Upper lobe of left lung (tissue), 6 donors: Measurements from ENCODE around the gene RAPGEF2. TPM values are rescaled to one million over a fixed set of nuclear protein-coding genes. Genes with fewer than 3 reads are reported as not detected.

Source experiments
- ATAC-seq, 2 donors: fragments of 200-7000 bp; cut with Tn5 transposase; one replicate each; pipeline ENCODE4 v1.9.1; 2022; ENCODE audit warnings: mild to moderate bottlenecking in 2 of 2, moderate library complexity in 2 of 2; ENCODE audit not compliant: low FRiP score in 2 of 2
- DNase-seq, 2 donors: peaks; one replicate each; pipeline ENCODE4 v3.0.0-alpha.2; 2019 to 2020
- H3K27ac ChIP-seq, 4 donors: fragments of 200-600 bp; sonication (generic); one replicate each; pipeline ENCODE4 v1.5.1; 2016 to 2019
- H3K27me3 ChIP-seq, 4 donors: fragments of 200-600 bp; sonication (generic); one replicate each; pipeline ENCODE4 v1.5.1; 2017 to 2019
- H3K36me3 ChIP-seq, 4 donors: fragments of 200-600 bp; sonication (generic); one replicate each; pipeline ENCODE4 v1.5.1; 2016 to 2019
- H3K4me1 ChIP-seq, 4 donors: fragments of 200-600 bp; sonication (generic); one replicate each; pipeline ENCODE4 v1.5.1; 2018 to 2019
- H3K4me3 ChIP-seq, 4 donors: fragments of 200-600 bp; sonication (generic); one replicate each; pipeline ENCODE4 v1.5.1; 2017 to 2019; ENCODE audit warnings: mild to moderate bottlenecking in 2 of 4, moderate library complexity in 1 of 4
- H3K9me3 ChIP-seq, 4 donors: fragments of 200-600 bp; sonication (generic); one replicate each; pipeline ENCODE4 v1.5.1; 2018 to 2019
- CTCF ChIP-seq, 6 experiments: fragments of 450-650 bp in 4 of 6; fragments of 200-600 bp in 2 of 6; sonication (generic) in 2 of 6; IDR thresholded peaks; one replicate each; pipeline ENCODE4 v1.5.1; 2016 to 2019; ENCODE audit warnings: antibody characterized with exemption in 6 of 6
- EP300 ChIP-seq, 4 donors: sonication (generic); formaldehyde crosslinking; IDR thresholded peaks; one replicate each; pipeline ENCODE4 v1.5.1; 2017; ENCODE audit warnings: antibody characterized with exemption in 4 of 4, control low read depth in 2 of 4
- POLR2A ChIP-seq, 4 donors: fragments of 450-650 bp; IDR thresholded peaks; one replicate each; pipeline ENCODE4 v1.5.1; 2016 to 2017; ENCODE audit warnings: antibody characterized with exemption in 4 of 4, mild to moderate bottlenecking in 2 of 4
- POLR2AphosphoS5 ChIP-seq, 2 donors: sonication (generic); formaldehyde crosslinking; IDR thresholded peaks; one replicate each; pipeline ENCODE4 v1.5.1; 2017; ENCODE audit warnings: antibody characterized with exemption in 2 of 2
- WGBS, 2 donors: methylation state at CpG; one replicate each; pipeline ENCODE4 v1.1.5; 2017 to 2018; 5-methylcytosine and 5-hydroxymethylcytosine counted together
- total RNA-seq, 6 donors: library from RNA; depleted of rRNA in 4 of 6; stranded (reverse); fragments of >200 nt in 4 of 6; gene quantifications; one replicate each; pipeline versions ENCODE4 v1.1.0 to v1.2.1, GENCODE V29; 2016 to 2021
- donor health status: DM: no; HTN: no; CAD: no; lungs with moderate emphysema.
- donor health status: DM: no; HTN: yes; CAD: no; lungs with severe emphysema.

The RAPGEF2 gene
- total RNA-seq, 6 donors from 2014 or later = 53.3 to 122 (median 66.3) TPM

DNA sequence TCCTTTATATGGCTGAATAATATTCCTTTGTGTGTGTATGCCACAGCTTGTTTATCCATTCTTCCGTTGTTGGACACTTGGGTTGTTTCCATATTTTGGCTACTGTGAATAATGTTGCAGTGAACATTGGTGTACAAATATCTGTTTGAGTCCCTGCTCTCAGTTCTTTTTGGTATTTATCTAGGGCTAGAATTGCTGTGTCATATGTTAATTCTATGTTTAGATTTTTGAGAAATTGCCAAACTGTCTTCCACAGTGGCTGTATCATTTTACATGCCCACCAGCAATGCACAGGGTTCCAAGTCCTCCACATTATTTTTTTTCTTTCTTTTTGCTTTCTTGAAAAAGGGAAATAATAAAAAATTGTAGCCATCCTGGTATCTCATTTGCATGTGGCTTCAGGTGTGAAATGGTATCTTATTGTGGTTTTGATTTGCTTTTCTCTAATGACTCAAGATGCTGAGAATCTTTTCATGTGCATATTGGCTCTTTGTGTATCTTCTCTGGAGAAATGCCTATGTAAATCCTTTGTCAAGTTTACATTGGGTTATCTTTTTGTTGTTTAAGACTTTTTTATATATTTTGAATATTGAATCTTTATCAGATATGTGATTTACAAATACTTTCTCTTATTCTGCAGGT is 129.7 kb downstream of the RAPGEF2 start:
- TF ChIP-seq CTCF (IDR thresholded peaks at IDR 0.05) = no peak
- TF ChIP-seq EP300 (IDR thresholded peaks at IDR 0.05) = no peak
- TF ChIP-seq POLR2A (IDR thresholded peaks at IDR 0.05) = no peak
- TF ChIP-seq POLR2AphosphoS5 (IDR thresholded peaks at IDR 0.05) = no peak
- Histone ChIP-seq H3K4me1 (peaks cover 7 to 20% (median 12%) of the 10 kb centered on the region in 4 donors), H3K9me3 (no peaks in the 10 kb centered on the region), H3K4me3 (no peak overlapping the region), H3K27ac (no peak overlapping the region), H3K36me3 (no peaks in the 10 kb centered on the region), H3K27me3 (no peaks in the 10 kb centered on the region)
- ATAC-seq = no peak
- DNase-seq = no peak
- 58 to 79% methylated on average over 1 of the region's 1 CpG for WGBS, 2 donors

GRCh38 chr4:159235779-159236368 is 133.0 kb downstream of the RAPGEF2 start:
- H3K4me3 ChIP-seq = no peak overlapping the region
- no peaks in the 10 kb centered on the region for H3K27me3 ChIP-seq
- ATAC-seq = no peak
- no peak for DNase-seq
- no peaks in the 10 kb centered on the region for H3K36me3 ChIP-seq
- no peak for TF ChIP-seq POLR2A (IDR thresholded peaks at IDR 0.05)
- no peak for TF ChIP-seq POLR2AphosphoS5 (IDR thresholded peaks at IDR 0.05)
- TF ChIP-seq EP300 (IDR thresholded peaks at IDR 0.05) = no peak
- TF ChIP-seq CTCF (IDR thresholded peaks at IDR 0.05) = no peak
- no peaks in the 10 kb centered on the region for H3K9me3 ChIP-seq
- peak overlapping the region in 1 of 4 donors; percentile 10 for H3K27ac ChIP-seq
- WGBS, 2 donors = 84 to 92% methylated on average over 3 of the region's 3 CpGs
- peaks cover 7 to 18% (median 14%) of the 10 kb centered on the region in 4 donors for H3K4me1 ChIP-seq

DNA sequence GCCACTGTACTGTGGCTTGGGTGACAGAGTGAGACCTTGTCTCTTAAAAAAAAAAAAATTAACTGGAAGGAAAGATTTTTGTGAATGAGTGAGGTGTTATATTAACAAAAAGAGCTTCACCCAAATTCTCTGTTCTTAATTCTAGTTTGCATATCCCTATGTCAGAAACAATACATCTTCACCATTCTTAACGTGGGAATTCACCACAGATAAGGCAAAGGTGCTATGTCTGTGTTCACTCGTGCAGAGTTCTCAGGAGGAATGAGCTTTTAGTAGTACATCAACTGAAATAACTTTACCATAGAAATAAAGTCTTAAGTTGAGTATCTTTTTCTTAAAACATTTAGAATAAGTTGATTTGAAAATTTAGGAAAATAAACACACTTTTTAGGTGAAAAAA is 135.1 kb downstream of the RAPGEF2 start:
- H3K36me3 ChIP-seq = no peaks in the 10 kb centered on the region
- no peaks in the 10 kb centered on the region for H3K27me3 ChIP-seq
- H3K27ac ChIP-seq = no peak overlapping the region
- peaks cover 7 to 18% (median 14%) of the 10 kb centered on the region in 4 donors for H3K4me1 ChIP-seq
- DNase-seq (no peak), ATAC-seq (no peak)
- no peak for TF ChIP-seq POLR2A (IDR thresholded peaks at IDR 0.05)
- no peak for TF ChIP-seq POLR2AphosphoS5 (IDR thresholded peaks at IDR 0.05)
- TF ChIP-seq EP300 (IDR thresholded peaks at IDR 0.05) = no peak
- no peak for TF ChIP-seq CTCF (IDR thresholded peaks at IDR 0.05)
- 63 to 66% methylated on average over 2 of the region's 2 CpGs for WGBS, 2 donors
- no peak overlapping the region for H3K4me3 ChIP-seq
- H3K9me3 ChIP-seq = no peaks in the 10 kb centered on the region

DNA sequence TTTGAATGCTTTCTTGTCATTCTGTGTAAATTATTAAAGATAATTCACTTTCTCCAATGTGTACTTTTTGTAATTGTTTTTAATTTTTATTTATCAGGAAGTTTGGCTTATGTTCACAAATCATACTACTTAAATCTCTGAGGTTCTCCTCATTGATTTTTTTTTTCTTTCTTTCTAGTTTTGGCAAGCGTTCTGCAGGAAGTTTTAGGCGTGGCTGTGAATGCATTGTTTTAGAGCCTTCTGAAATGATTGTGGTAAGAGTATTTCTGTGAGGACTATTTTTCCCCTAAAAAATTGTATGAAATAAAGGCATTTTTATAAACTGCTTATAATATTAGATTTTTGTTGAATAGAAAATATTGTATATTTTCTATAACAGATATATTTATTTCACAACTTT is 135.8 kb downstream of the RAPGEF2 start:
- TF ChIP-seq EP300 (IDR thresholded peaks at IDR 0.05) (no peak), POLR2AphosphoS5 (IDR thresholded peaks at IDR 0.05) (no peak)
- no peak for DNase-seq
- peak overlapping the region in 1 of 4 donors; percentile 59 for H3K27ac ChIP-seq
- H3K4me1 ChIP-seq = peaks cover 7 to 18% (median 14%) of the 10 kb centered on the region in 4 donors
- WGBS, 2 donors = 27 to 36% methylated on average over 2 of the region's 2 CpGs
- ATAC-seq = no peak
- no peaks in the 10 kb centered on the region for H3K27me3 ChIP-seq
- no peaks in the 10 kb centered on the region for H3K9me3 ChIP-seq
- H3K36me3 ChIP-seq = no peaks in the 10 kb centered on the region
- no peak overlapping the region for H3K4me3 ChIP-seq

DNA sequence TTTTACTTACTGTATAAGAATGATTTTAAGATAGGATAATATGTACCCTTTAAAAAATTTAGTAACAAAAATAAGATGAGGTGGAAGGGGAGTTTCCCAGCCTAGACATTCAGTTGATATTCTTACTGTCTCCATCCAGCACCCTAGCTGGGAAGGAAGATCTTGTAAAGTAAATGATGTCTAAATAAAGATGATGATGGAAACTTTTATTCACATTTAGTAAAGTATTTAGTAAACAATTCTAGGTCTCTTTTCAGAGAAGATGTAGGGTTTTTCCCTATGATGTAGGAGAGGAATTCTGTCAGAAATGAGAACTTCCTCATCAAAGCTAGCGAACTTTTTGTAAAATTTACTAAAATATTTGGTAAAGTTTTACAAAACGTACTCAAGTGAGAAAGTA is 136.8 kb downstream of the RAPGEF2 start:
- Histone ChIP-seq H3K27me3 (no peaks in the 10 kb centered on the region), H3K27ac (peak overlapping the region in 3 of 4 donors; percentile 45 to 72 (median 59)), H3K36me3 (no peaks in the 10 kb centered on the region), H3K4me3 (no peak overlapping the region), H3K9me3 (no peaks in the 10 kb centered on the region), H3K4me1 (peaks cover 7 to 18% (median 14%) of the 10 kb centered on the region in 4 donors)
- DNase-seq (no peak), ATAC-seq (no peak)
- 77 to 83% methylated on average over 2 of the region's 2 CpGs for WGBS, 2 donors
- TF ChIP-seq CTCF (IDR thresholded peaks at IDR 0.05) (no peak), POLR2AphosphoS5 (IDR thresholded peaks at IDR 0.05) (no peak), EP300 (IDR thresholded peaks at IDR 0.05) (no peak), POLR2A (IDR thresholded peaks at IDR 0.05) (no peak)
